HG03457 (cell line): ENCODE data around the gene NCF4.

Experiments used
- ATAC-seq: cut with Tn5 transposase; IDR thresholded peaks from one replicate; pipeline ENCODE4 v1.9.1; 2021; ENCODE audit warnings: moderate number of reproducible peaks; ENCODE audit not compliant: unreplicated experiment

NCF4 gene

DNA sequence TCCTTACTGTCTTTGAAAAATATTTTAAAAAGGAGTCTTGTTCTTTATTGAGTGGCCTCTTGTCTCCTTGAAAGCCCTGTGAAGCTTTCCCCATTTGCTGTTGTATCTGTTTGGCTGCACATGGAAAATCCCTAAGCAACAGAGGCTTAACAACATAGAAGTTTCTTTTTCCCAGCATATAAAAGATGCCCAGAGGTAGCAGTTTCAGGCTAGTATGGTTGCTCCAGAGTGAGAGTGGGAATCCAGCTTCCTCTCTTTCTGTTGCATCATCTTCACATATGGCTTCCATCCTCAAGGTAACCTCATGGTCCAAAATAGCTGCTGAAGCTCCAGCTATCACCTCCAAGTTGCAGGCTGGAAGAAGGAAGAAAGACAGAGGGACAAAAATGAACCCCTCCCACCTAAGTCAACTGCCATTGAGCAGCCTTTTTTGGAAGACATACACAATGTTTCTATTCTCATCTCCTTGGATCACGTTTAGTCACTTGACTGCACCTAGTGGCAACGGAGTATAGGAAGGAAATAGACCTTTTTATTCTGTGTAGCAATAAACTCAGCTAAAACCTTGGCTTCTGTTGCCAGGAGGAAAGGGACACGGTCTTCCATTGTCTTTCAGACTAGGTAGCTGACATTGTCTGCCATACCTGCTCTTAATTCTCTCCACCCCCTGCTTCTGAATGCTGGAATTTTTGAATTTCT is 57.9 kb downstream of the NCF4 start:
- no peak for ATAC-seq

DNA sequence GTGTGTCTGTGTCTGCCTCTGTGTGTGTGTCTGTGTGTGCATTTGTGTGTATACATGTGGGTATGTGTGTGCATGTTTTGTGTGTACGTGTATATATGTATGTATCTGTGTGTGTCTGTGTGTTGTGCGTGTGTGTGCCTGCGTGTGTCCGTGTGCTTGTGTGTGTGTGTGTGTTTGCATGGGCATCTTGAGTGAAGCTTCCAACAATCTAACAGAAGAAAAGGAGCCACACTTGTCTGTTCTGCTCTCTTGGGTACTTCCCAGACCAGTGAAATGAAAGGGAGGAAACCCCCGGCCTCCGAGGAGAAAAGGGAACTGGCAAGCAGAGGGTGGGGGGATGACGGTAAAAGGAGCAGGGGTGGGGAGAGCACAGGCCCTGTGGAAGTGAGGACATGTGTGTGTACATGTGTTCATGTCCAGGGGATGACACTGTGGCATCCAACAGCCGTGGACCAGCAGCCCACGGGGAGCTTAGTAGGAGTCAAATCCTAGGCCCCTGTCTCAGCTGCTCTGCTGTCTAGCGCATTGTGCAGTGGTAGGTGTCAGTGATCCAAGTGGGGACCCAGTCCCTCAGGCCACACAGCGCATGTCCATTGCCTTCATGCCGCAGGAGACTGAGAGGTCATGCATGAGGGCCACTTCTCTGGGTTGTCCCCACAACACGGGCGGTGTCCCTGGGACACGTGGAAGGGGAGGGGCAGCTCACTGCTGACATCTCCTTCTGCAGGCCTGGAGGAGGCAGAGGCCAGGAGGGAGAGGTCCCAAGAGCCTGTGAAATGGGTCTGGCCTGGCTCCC is 60.7 kb downstream of the NCF4 start:
- ATAC-seq = no peak

DNA sequence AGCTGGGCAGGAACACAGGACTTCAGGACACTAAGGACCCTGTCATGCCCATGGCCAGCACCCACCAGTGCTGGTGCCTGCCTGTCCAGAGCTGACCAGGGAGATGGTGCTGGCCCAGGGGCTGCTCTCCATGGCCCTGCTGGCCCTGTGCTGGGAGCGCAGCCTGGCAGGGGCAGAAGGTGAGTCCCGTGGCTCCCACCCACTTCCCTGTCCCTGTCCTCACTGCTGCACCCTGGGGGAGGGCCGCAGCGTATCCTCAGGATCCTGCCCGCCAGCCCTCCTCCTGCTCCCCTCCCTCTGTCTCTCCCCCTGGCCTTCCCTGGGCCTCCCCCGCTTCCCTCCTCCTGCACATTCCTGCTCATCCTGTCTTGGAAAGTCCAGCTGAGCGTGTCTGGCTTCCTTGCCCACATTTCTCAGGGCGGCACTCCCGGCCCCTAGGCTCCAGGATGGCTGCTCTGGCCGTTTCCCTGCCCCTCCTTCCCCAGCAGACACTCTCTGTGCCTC is 61.4 kb downstream of the NCF4 start:
- no peak for ATAC-seq

DNA sequence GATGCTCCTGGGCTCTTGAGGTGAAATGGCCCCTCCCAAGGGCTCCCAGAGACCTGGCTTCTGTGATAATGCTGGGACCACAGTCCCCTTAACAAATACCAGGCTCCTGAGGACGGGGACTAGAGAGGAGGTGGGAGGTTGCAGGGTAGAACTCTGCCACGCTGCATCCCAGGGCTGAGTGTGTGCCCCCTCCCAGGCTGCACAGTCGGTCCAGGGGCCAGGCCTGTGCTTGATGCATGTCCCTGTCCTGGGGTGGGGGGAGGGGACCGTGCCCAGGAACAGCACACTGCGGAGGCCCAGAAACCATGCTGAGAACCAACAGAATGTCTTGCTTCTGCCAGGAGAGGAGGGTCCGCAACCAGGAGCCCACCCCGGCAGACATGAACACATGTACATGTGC is 61.9 kb downstream of the NCF4 start:
- ATAC-seq = no peak

DNA sequence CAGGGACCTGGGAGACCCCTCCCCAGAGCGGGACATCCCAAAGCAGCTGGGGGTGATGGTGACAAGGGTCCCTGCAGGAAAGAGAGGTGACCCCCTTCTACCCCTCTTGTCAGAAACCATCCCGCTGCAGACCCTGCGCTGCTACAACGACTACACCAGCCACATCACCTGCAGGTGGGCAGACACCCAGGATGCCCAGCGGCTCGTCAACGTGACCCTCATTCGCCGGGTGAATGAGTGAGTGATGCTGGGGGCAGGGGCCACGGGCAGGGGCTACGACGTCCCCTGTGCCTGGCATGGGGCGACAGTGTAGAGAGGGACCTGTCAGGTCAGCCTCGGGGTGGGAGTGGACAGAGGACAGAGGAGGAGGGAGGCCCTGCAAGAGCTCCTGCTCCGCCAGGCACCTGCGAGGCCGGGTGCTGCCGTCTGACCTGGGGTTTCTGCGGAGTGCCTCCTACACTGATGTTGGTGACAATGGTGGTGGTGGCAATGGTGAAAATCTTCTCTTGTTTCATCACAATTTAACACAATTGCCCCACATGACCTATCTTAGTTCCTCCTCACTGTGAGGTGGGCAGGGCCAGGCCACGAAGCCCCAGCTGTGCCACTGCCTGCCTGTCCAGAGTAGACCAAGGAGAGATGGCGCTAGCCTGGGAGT is 62.5 kb downstream of the NCF4 start:
- ATAC-seq = no peak

DNA sequence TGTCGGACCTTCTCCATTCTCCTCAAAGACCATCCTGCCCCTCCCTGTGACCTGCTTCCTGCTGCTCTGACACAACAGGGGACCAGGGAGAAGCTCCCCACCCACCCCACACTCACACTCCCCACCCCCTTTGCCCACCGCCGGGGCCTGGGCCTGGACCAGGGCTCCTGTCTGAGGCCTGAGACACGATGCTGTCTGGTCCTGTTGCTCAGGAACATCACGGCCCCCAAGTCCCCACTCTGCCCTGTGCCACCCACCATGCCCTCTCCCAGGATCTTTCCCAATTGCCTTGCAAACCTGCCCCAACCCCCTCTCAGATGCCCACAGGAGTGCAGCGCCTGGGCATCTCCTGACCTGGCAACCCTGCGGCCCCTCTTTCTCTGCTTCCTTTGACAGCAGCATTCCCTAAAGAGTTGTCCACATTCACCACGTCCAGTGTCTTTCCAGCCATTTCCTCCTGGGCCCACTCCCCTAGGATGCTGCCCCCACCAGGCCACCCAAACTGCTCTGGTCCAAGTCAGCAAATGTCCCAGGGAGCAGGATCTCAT is 63.4 kb downstream of the NCF4 start:
- no peak for ATAC-seq

DNA sequence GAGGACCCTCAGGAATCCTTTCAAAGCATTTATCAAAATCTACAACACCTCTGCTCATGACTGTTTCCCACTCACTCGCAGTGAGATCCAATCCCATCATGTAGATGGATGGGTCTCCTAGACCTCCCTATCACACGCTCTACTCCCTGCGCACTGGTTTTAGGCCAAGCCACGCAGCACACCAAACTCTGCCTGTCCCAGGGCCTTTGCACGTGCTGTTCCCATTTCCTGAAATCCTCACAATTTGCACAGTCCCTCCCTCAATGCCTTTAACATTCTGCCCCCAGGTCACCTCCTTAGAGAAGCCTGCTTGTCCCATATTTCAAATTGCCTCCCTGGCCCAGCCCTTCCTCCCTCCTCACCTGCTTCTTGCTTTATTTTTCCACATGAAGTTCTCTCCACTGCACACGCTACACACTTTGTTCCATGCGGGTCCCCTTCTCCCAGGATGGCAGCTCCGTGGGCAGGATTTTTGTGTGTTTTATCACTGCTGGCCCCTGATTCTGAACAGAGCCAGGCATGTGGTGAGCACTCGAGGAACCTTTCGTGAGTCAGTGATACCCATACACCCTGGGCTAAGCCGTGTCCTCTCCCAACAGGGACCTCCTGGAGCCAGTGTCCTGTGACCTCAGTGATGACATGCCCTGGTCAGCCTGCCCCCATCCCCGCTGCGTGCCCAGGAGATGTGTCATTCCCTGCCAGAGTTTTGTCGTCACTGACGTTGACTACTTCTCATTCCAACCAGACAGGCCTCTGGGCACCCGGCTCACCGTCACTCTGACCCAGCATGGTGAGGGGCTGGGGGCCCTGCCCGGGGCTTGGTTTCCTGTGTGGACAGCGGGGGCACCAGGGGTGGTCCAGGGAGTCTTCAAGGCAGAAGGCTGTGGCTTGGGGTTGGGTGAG is 64.8 kb downstream of the NCF4 start:
- no peak for ATAC-seq

DNA sequence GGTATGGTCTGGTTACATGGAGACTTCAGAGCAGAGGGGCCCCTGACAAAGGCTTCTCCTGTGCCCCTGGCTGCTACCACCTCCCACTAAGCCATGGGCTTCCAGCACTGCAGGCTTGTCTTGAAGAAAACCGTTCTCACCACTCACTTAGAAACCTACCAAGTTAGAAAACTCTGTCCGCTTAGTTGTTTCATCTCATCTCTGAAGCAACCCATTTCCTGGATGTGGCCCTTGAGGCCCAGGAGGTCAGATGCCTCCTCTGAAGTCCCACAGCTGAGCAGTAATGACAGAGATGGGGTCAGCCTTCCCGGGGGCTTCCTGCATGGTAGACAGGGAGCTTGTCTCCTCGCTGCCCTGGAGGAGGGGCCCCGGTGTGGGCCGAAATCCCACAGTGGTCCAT is 65.5 kb downstream of the NCF4 start:
- no peak for ATAC-seq

DNA sequence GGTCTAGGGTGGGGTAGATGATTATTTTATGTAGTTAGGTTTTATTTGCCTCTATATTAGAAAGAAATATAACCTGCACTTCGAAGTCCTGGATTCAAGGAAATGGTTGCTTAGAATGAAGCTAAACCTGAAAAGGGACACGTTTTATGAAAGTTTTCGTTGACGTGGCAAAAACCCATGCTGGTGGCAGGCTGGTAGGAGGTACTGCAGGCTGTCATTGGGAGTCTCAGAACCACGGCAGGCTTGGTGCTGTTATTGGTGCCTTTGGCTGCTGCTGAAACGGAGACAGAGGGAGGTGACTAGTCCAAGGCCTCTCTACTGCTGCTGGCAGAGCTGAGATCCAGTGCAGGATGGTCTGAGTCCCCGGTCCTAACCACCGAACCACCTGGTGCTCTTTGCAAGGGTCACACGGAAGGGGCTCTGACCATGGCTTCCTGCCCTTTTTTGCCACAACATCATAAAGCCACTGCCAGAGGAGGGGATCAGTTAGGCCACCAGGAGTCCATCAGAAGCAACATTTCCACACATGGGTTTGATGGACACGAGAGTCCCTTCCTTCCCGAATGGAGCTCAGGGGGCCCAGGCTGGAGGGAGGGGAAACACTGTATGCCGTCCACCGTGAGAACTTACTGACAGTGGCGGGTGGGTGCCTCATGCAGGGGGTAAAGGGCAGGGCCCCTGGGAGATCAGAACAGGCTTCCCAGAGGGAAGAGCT is 66.1 kb downstream of the NCF4 start:
- no peak for ATAC-seq
